RPMI7951 (cell line): ENCODE measurements around the gene PRR5. TPM values are rescaled to one million over a fixed set of nuclear protein-coding genes. Genes with fewer than 3 reads are reported as not detected.

Experiments
- DNase-seq: peaks from one replicate; pipeline ENCODE4 v3.0.0-alpha.2; 2012; ENCODE audit warnings: low read depth
- total RNA-seq: library from RNA; depleted of rRNA; stranded (reverse); fragments of >200 nt; shearing (Covaris generic); gene quantifications from 2 replicates; pipeline ENCODE4 v1.2.3, GENCODE V29; 2014

The PRR5 gene
- total RNA-seq, 1 experiment from 2014 or later, result 0.96 TPM

GRCh38 chr22:44693145-44693544 is 8.9 kb upstream of the PRR5 start:
- no peak for DNase-seq

- no peak for DNase-seq
Observed at GRCh38 chr22:44693756-44694155, 8.2 kb upstream of the PRR5 start.

- DNase-seq, result peak; percentile 51
Observed at GRCh38 chr22:44697423-44698141, 4.4 kb upstream of the PRR5 start.

- peak; percentile 82 for DNase-seq
Observed at GRCh38 chr22:44698531-44699421, 3.2 kb upstream of the PRR5 start.

- no peak for DNase-seq
Observed at GRCh38 chr22:44700456-44700855, 1.5 kb upstream of the PRR5 start.

GRCh38 chr22:44701187-44701790 is 715 bp upstream of the PRR5 start:
- DNase-seq, result no peak

GRCh38 chr22:44702479-44703198 is 635 bp downstream of the PRR5 start:
- DNase-seq, result peak; percentile 48

GRCh38 chr22:44703255-44703870 is 1.4 kb downstream of the PRR5 start:
- no peak for DNase-seq

GRCh38 chr22:44704159-44705021 is 2.4 kb downstream of the PRR5 start:
- DNase-seq, result no peak

GRCh38 chr22:44705022-44705297 is 3.0 kb downstream of the PRR5 start:
- no peak for DNase-seq

- DNase-seq, result no peak
Observed at GRCh38 chr22:44706488-44706887, 4.5 kb downstream of the PRR5 start.

- no peak for DNase-seq
Observed at GRCh38 chr22:44707178-44707577, 5.2 kb downstream of the PRR5 start.

- no peak for DNase-seq
Observed at GRCh38 chr22:44707752-44708151, 5.7 kb downstream of the PRR5 start.

GRCh38 chr22:44709881-44710392 is 7.9 kb downstream of the PRR5 start:
- no peak for DNase-seq

- DNase-seq, result no peak
Observed at GRCh38 chr22:44710474-44711240, 8.7 kb downstream of the PRR5 start.

GRCh38 chr22:44711241-44711560 is 9.2 kb downstream of the PRR5 start:
- no peak for DNase-seq

GRCh38 chr22:44711690-44712555 is 9.9 kb downstream of the PRR5 start:
- no peak for DNase-seq

- DNase-seq, result no peak
Observed at GRCh38 chr22:44712962-44713361, 11.0 kb downstream of the PRR5 start.
